Esophagus muscularis mucosa (tissue), 4 donors: ENCODE data around the gene CHRNA7. TPM values are rescaled to one million over a fixed set of nuclear protein-coding genes. Genes with fewer than 3 reads are reported as not detected.

ENCODE experiments used
- DNase-seq: peaks from one replicate; pipeline ENCODE4 v3.0.0-alpha.2; 2017; ENCODE audit errors: extremely low spot score
- H3K27ac ChIP-seq, 4 donors: fragments of 200-600 bp; sonication (generic); replicated peaks in 1 of 4; 1 replicate in 3 of 4; 2 replicates in 1 of 4; pipeline ENCODE4 v1.5.1; 2016 to 2019; ENCODE audit warnings: mild to moderate bottlenecking in 1 of 4
- H3K27me3 ChIP-seq, 4 donors: fragments of 200-600 bp; sonication (generic); one replicate each; pipeline versions ENCODE4 v1.5.1 to v1.6.0; 2016 to 2019
- H3K36me3 ChIP-seq, 4 donors: fragments of 200-600 bp; sonication (generic); one replicate each; pipeline ENCODE4 v1.5.1; 2016 to 2019
- H3K4me1 ChIP-seq, 4 donors: fragments of 200-600 bp; sonication (generic); one replicate each; pipeline ENCODE4 v1.5.1; 2016 to 2019
- H3K4me3 ChIP-seq, 4 donors: fragments of 200-600 bp; sonication (generic); 1 replicate in 2 of 4; 2 replicates in 2 of 4; pipeline ENCODE4 v1.5.1; 2016 to 2019; ENCODE audit warnings: mild to moderate bottlenecking in 4 of 4, moderate library complexity in 1 of 4
- H3K9me3 ChIP-seq, 4 donors: fragments of 200-600 bp; sonication (generic); 1 replicate in 3 of 4; 2 replicates in 1 of 4; pipeline ENCODE4 v1.5.1; 2016 to 2019
- EP300 ChIP-seq: sonication (generic); formaldehyde crosslinking; IDR thresholded peaks from one replicate; pipeline ENCODE4 v1.6.1; 2017; ENCODE audit warnings: antibody characterized with exemption
- POLR2A ChIP-seq: fragments of 450-650 bp; IDR thresholded peaks from one replicate; pipeline ENCODE4 v1.6.1; 2017; ENCODE audit warnings: antibody characterized with exemption, moderate library complexity, mild to moderate bottlenecking, low read depth
- POLR2AphosphoS5 ChIP-seq, 2 donors: sonication (generic); formaldehyde crosslinking; IDR thresholded peaks; one replicate each; pipeline ENCODE4 v1.6.1; 2017; ENCODE audit warnings: antibody characterized with exemption in 2 of 2
- WGBS: methylation state at CpG from one replicate; pipeline ENCODE4 v1.1.5; 2018; 5-methylcytosine and 5-hydroxymethylcytosine counted together
- intact Hi-C: fragments of 100-400 bp; cut with DNase I; formaldehyde crosslinking; loops from one replicate; pipeline ENCODE4 v1.15.1; 2023
- total RNA-seq, 4 donors: library from RNA; depleted of rRNA; stranded (reverse); fragments of >200 nt; gene quantifications; one replicate each; pipeline versions ENCODE4 v1.1.0 to v1.2.1, GENCODE V29; 2016
- TF ChIP-seq, protein P1 (sequence below), 3 experiments: fragments of 200-600 bp in 2 of 3; fragments of 450-650 bp in 1 of 3; sonication (generic) in 2 of 3; IDR thresholded peaks; one replicate each; pipeline ENCODE4 v1.5.1; 2017 to 2019; ENCODE audit warnings: antibody characterized with exemption in 3 of 3, mild to moderate bottlenecking in 2 of 3, moderate library complexity in 1 of 3

The CHRNA7 gene
- total RNA-seq, 4 donors from 2014 or later = 0.83 to 2.8 (median 1.7) TPM

GRCh38 chr15:32117122-32117521, 86.8 kb downstream of the CHRNA7 start:
- H3K4me3 ChIP-seq = no peak overlapping the region
- no peak for TF ChIP-seq EP300
- TF ChIP-seq, protein P1, sequence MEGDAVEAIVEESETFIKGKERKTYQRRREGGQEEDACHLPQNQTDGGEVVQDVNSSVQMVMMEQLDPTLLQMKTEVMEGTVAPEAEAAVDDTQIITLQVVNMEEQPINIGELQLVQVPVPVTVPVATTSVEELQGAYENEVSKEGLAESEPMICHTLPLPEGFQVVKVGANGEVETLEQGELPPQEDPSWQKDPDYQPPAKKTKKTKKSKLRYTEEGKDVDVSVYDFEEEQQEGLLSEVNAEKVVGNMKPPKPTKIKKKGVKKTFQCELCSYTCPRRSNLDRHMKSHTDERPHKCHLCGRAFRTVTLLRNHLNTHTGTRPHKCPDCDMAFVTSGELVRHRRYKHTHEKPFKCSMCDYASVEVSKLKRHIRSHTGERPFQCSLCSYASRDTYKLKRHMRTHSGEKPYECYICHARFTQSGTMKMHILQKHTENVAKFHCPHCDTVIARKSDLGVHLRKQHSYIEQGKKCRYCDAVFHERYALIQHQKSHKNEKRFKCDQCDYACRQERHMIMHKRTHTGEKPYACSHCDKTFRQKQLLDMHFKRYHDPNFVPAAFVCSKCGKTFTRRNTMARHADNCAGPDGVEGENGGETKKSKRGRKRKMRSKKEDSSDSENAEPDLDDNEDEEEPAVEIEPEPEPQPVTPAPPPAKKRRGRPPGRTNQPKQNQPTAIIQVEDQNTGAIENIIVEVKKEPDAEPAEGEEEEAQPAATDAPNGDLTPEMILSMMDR (IDR thresholded peaks at IDR 0.05) = no peak
- no peak for TF ChIP-seq POLR2A
- TF ChIP-seq POLR2AphosphoS5 (IDR thresholded peaks at IDR 0.05) = no peak
- intact Hi-C loops = no loop called here
- H3K27me3 ChIP-seq = no peaks in the 10 kb centered on the region
- H3K9me3 ChIP-seq = no peaks in the 10 kb centered on the region
- no peak overlapping the region for H3K27ac ChIP-seq
- no peaks in the 10 kb centered on the region for H3K4me1 ChIP-seq
- DNase-seq = peak; percentile 57
- 62% methylated on average over 4 of the region's 4 CpGs for WGBS
- H3K36me3 ChIP-seq = no peaks in the 10 kb centered on the region

DNA sequence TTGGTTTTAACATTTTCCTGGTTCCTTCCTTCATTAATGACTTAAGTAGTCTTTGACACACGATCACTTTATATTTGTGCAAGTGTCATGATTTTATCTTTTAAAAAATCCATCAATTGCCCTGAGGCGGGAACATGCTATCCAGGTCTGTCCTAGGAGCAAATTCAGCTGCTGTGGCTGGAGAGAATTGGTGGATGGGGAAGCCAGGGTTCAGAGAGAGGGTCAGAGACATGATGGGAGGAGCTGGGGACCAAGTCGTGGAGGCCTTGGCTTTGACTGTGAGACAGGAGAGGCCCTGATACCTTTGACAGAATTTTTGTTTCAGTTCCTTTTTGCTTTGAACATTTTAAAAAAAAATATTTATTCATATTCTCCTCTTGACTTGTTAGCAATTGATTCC, 89.0 kb downstream of the CHRNA7 start:
- TF ChIP-seq, protein P1 (IDR thresholded peaks at IDR 0.05) = no peak
- TF ChIP-seq POLR2AphosphoS5 (IDR thresholded peaks at IDR 0.05) (no peak), POLR2A (no peak), EP300 (no peak)
- Histone ChIP-seq H3K4me1 (no peaks in the 10 kb centered on the region), H3K4me3 (no peak overlapping the region), H3K27me3 (no peaks in the 10 kb centered on the region), H3K27ac (no peak overlapping the region), H3K9me3 (no peaks in the 10 kb centered on the region), H3K36me3 (no peaks in the 10 kb centered on the region)
- WGBS = 62% methylated on average over 3 of the region's 3 CpGs
- DNase-seq = no peak
- intact Hi-C loops = no loop called here

- H3K4me3 ChIP-seq = no peak overlapping the region
- DNase-seq = peak; percentile 86
- H3K36me3 ChIP-seq = no peaks in the 10 kb centered on the region
- H3K27ac ChIP-seq = no peak overlapping the region
- no peaks in the 10 kb centered on the region for H3K9me3 ChIP-seq
- WGBS = 62% methylated on average over 7 of the region's 12 CpGs
- H3K4me1 ChIP-seq = no peaks in the 10 kb centered on the region
- intact Hi-C loops = no loop called here
- TF ChIP-seq EP300 (no peak), POLR2AphosphoS5 (IDR thresholded peaks at IDR 0.05) (no peak), POLR2A (no peak)
- TF ChIP-seq, protein P1 (IDR thresholded peaks at IDR 0.05) = no peak
- H3K27me3 ChIP-seq = no peaks in the 10 kb centered on the region
Measured at GRCh38 chr15:32119694-32120330, 89.5 kb downstream of the CHRNA7 start.

DNA sequence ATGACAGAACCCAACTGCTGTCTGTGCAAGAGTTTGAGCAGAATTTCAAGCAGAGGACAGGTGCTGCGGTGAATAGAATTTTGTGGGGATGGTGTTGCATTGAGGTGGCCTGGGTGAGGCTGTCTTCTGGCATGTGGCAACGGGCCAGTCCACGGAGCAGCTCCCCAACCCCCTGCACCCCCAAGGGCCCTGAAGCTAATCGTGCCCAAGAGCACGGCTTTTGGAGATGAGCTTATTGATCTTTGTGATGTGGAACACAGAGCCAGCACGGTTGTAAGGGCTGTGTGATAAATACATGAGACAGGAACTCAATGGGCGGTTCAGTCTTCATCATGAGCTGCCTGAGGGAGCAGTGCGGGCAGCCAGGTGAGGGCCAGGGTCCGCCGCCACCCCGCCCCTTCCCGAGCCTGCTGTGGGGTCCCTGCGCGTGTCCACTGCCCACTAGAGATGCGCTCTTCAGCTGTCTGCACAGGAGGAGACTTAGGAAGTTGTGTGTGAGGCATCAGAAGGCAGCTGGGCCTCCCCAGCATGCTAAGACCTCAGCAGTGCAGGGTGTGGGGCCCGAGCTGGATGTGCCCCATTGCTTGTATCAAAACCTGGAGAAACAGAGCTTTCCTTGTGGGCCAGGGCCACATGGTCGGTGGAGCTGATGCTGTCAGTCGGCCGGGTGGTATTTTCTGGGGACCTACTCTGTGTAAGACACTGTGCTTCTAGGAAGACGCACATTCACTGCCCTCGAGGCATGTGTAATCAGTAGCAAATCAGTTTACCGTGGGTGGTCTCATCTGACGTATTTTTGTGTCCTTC, 90.5 kb downstream of the CHRNA7 start:
- Histone ChIP-seq H3K36me3 (no peaks in the 10 kb centered on the region), H3K9me3 (no peaks in the 10 kb centered on the region), H3K27ac (no peak overlapping the region), H3K4me1 (no peaks in the 10 kb centered on the region), H3K27me3 (no peaks in the 10 kb centered on the region), H3K4me3 (no peak overlapping the region)
- DNase-seq = peak; percentile 79
- 94% methylated on average over 7 of the region's 23 CpGs for WGBS
- intact Hi-C loops = no loop called here
- TF ChIP-seq EP300 (no peak), POLR2A (no peak), POLR2AphosphoS5 (IDR thresholded peaks at IDR 0.05) (no peak)
- TF ChIP-seq, protein P1 (IDR thresholded peaks at IDR 0.05) = no peak
